ENCODE results near the gene CCNT2. TPM values are rescaled to one million over a fixed set of nuclear protein-coding genes. Genes with fewer than 3 reads are reported as not detected.
"Not testable (repeated sequence)": the region's sequence is repeated elsewhere in the genome, so short reads cannot be mapped to it uniquely, and the experiment has no call there.

Gene CCNT2
- total RNA-seq, 1 experiment from 2014 or later, result 43.8 TPM

DNA sequence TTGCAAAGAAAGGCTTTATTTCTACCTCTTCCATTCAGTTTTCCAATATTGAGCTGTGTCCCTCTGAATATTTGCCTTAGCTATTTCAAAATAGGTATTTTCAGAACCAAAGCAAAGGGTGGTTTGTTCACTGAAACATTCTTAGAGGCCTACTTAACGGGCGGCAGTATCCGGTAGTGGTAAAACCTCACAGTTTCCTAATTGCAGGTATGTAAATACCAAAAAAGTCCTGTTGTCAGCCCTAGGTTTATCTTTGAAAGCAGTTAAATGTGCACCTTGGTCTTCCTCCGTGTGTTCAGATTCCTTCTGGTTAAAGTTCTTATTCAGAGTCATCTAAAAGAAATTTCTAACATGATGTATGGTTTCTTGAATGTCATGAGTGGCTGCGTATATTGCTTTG is 38.9 kb downstream of the CCNT2 start:
- no peak for TF ChIP-seq CTCF (IDR thresholded peaks at IDR 0.05; ENCODE audit: unreplicated experiment)
- Mint-ChIP-seq H3K4me3 (ENCODE audit: low read depth, unreplicated experiment) (no peak overlapping the region), H3K4me1 (ENCODE audit: low read depth, unreplicated experiment) (no peaks in the 10 kb centered on the region), H3K27me3 (ENCODE audit: unreplicated experiment) (no peaks in the 10 kb centered on the region), H3K9me3 (ENCODE audit: low read depth, unreplicated experiment) (no peaks in the 10 kb centered on the region), H3K36me3 (ENCODE audit: insufficient read depth, unreplicated experiment) (peaks cover 30% of the 10 kb centered on the region), H3K27ac (ENCODE audit: unreplicated experiment) (no peak overlapping the region)
- CTCF ChIA-PET, result no interaction called here
- intact Hi-C loops (cut with micrococcal nuclease; ENCODE audit: unreplicated experiment), result no loop called here
- BruUV-seq (replicated peaks), result no TSS peak
- DNase-seq, result no peak

DNA sequence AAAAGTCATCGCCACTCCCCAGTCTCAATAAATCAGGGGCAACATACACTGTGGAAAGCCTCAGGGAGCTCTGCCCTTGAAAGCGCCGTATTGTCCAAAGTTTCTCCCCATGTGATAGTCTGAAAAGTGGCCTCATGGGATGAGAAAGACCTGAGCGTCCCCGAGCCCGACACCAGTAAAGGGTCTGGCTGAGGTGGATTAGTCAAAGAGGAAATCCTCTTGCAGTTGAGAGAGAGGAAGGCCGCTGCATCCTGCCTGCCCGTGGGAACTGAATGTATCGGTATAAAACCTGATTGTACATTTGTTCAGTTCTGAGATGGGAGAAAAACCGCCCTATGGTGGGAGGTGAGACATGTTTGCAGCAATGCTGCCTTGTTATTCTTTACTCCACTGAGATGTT is 48.5 kb downstream of the CCNT2 start:
- H3K27me3 Mint-ChIP-seq (ENCODE audit: unreplicated experiment); H3K4me1 Mint-ChIP-seq (ENCODE audit: low read depth, unreplicated experiment); DNase-seq; H3K36me3 Mint-ChIP-seq (ENCODE audit: insufficient read depth, unreplicated experiment); H3K4me3 Mint-ChIP-seq (ENCODE audit: low read depth, unreplicated experiment); intact Hi-C loops (cut with micrococcal nuclease; ENCODE audit: unreplicated experiment); H3K9me3 Mint-ChIP-seq (ENCODE audit: low read depth, unreplicated experiment); H3K27ac Mint-ChIP-seq (ENCODE audit: unreplicated experiment); BruUV-seq (replicated peaks): not testable (repeated sequence)
- CTCF ChIA-PET, result interaction anchor here (0.6 kb wide), 1 partner anchor 507 kb away, joined by 3 read pairs; no protein-coding TSS in a partner anchor

GRCh38 chr2:134973241-134974138 is 54.9 kb downstream of the CCNT2 start:
- DNase-seq, result no peak
- Mint-ChIP-seq H3K4me1 (ENCODE audit: low read depth, unreplicated experiment) (no peaks in the 10 kb centered on the region), H3K27me3 (ENCODE audit: unreplicated experiment) (no peaks in the 10 kb centered on the region), H3K4me3 (ENCODE audit: low read depth, unreplicated experiment) (no peak overlapping the region), H3K27ac (ENCODE audit: unreplicated experiment) (no peak overlapping the region), H3K9me3 (ENCODE audit: low read depth, unreplicated experiment) (peaks cover 14% of the 10 kb centered on the region), H3K36me3 (ENCODE audit: insufficient read depth, unreplicated experiment) (no peaks in the 10 kb centered on the region)
- BruUV-seq (replicated peaks), result no TSS peak
- intact Hi-C loops (cut with micrococcal nuclease; ENCODE audit: unreplicated experiment), result no loop called here
- CTCF ChIA-PET, result no interaction called here
- TF ChIP-seq CTCF (IDR thresholded peaks at IDR 0.05; ENCODE audit: unreplicated experiment), result no peak

DNA sequence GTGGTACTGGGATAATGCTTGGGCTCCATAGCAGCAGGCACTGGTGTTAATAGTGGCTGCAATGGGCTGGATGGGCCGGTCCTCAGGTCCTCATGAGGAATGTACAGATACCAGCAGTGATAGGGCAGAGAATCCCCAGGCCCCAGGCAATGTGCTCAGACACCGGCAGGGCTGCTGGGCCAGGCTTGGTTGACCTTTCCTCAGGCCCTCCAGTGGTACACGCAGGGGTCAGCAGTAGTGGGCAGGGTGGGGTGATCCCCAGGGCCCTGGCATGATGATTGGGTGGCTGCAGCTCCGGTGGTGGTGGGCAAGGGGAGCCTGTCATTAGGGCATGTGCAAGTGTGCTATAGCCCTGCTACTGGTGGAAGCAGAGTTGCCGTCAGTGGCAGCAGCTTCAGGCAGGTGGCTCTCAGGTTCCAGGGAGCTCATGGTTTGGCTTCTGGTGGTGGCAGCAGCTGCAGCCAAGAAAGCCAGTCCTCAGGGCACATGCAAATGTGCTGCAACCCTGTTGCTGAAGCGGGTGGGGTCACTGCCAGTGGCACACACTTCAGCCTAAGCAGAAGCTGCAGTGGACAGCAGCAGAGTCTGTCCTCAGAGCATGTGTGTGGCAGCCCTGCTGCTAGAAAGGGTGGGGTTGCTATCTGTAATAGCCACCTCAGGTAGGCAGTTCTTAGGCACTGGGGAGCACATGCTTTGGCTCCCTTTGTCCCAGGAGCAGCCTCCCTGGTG is 56.8 kb downstream of the CCNT2 start:
- no peak for TF ChIP-seq CTCF (IDR thresholded peaks at IDR 0.05; ENCODE audit: unreplicated experiment)
- Mint-ChIP-seq H3K36me3 (ENCODE audit: insufficient read depth, unreplicated experiment) (no peaks in the 10 kb centered on the region), H3K27ac (ENCODE audit: unreplicated experiment) (no peak overlapping the region), H3K4me3 (ENCODE audit: low read depth, unreplicated experiment) (no peak overlapping the region), H3K27me3 (ENCODE audit: unreplicated experiment) (no peaks in the 10 kb centered on the region), H3K4me1 (ENCODE audit: low read depth, unreplicated experiment) (no peaks in the 10 kb centered on the region), H3K9me3 (ENCODE audit: low read depth, unreplicated experiment) (peaks cover 12% of the 10 kb centered on the region)
- BruUV-seq (replicated peaks), result no TSS peak
- CTCF ChIA-PET, result no interaction called here
- intact Hi-C loops (cut with micrococcal nuclease; ENCODE audit: unreplicated experiment), result no loop called here
- DNase-seq, result no peak
